Activated naive CD8-positive, alpha-beta T cell treated with anti-CD3 and anti-CD28 coated beads for 36 hours (primary cell): ENCODE measurements around the gene RXFP1. TPM values are rescaled to one million over a fixed set of nuclear protein-coding genes. Genes with fewer than 3 reads are reported as not detected.

ENCODE experiments used
- DNase-seq: peaks from one replicate; pipeline ENCODE4 v3.0.0; 2021
- H3K27ac Mint-ChIP-seq: one replicate; pipeline ENCODE4 v1.8.0; 2022; ENCODE audit warnings: mild to moderate bottlenecking, moderate library complexity, mixed read lengths
- H3K27me3 Mint-ChIP-seq: one replicate; pipeline ENCODE4 v1.8.0; 2022; ENCODE audit warnings: mild to moderate bottlenecking, mixed read lengths
- H3K36me3 Mint-ChIP-seq: one replicate; pipeline ENCODE4 v1.8.0; 2021; ENCODE audit warnings: mild to moderate bottlenecking, mixed read lengths
- H3K4me1 Mint-ChIP-seq: one replicate; pipeline ENCODE4 v1.8.0; 2021; ENCODE audit warnings: mixed read lengths
- H3K4me3 Mint-ChIP-seq: one replicate; pipeline ENCODE4 v1.8.0; 2022; ENCODE audit warnings: mild to moderate bottlenecking, moderate library complexity, mixed read lengths
- H3K9me3 Mint-ChIP-seq: one replicate; pipeline ENCODE4 v1.8.0; 2022; ENCODE audit warnings: mixed read lengths
- total RNA-seq, 2 experiments: library from RNA; stranded (reverse); gene quantifications; one replicate each; pipeline ENCODE4 v1.2.3, GENCODE V29; 2021

Gene RXFP1
- total RNA-seq, 2 experiments from 2014 or later, result not detected

GRCh38 chr4:158581161-158581560 is 59.5 kb downstream of the RXFP1 start:
- no peak overlapping the region for H3K27ac Mint-ChIP-seq

DNA sequence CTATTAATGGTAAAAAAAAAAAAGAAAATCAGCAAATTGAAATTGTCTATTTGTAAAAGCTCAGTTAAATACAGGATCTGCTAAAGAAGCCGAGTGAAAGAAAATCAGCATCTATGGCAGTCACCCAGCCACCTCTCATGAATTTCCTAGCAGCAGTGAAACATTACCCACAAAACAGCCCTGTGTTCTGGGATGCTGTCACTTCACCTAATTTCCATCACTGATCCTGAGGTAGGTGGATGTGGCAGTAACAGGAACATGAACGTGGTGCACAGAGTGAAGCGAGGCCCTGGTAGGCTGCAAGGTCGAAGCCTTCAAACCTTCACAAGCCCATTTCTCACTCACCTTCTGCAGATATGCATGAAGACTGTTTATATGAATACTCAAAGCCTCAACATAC is 65.2 kb downstream of the RXFP1 start:
- Mint-ChIP-seq H3K4me1 (no peaks in the 10 kb centered on the region), H3K36me3 (no peaks in the 10 kb centered on the region), H3K4me3 (no peak overlapping the region)

More at GRCh38 chr4:158581161-158581560, 59.5 kb downstream of the RXFP1 start:
- H3K4me3 Mint-ChIP-seq, result no peak overlapping the region
- H3K27me3 Mint-ChIP-seq, result peaks cover 4% of the 10 kb centered on the region
- no peaks in the 10 kb centered on the region for H3K9me3 Mint-ChIP-seq
- no peaks in the 10 kb centered on the region for H3K36me3 Mint-ChIP-seq
- H3K4me1 Mint-ChIP-seq, result no peaks in the 10 kb centered on the region
- no peak for DNase-seq

GRCh38 chr4:158588285-158588684 is 66.6 kb downstream of the RXFP1 start:
- peaks cover 18% of the 10 kb centered on the region for H3K27me3 Mint-ChIP-seq
- no peaks in the 10 kb centered on the region for H3K4me1 Mint-ChIP-seq
- DNase-seq, result no peak
- no peaks in the 10 kb centered on the region for H3K9me3 Mint-ChIP-seq
- H3K27ac Mint-ChIP-seq, result no peak overlapping the region
- no peak overlapping the region for H3K4me3 Mint-ChIP-seq
- H3K36me3 Mint-ChIP-seq, result no peaks in the 10 kb centered on the region

More for the DNA sequence above, 65.2 kb downstream of the RXFP1 start:
- no peaks in the 10 kb centered on the region for H3K9me3 Mint-ChIP-seq
- peaks cover 20% of the 10 kb centered on the region for H3K27me3 Mint-ChIP-seq
- H3K27ac Mint-ChIP-seq, result no peak overlapping the region
- no peak for DNase-seq

GRCh38 chr4:158588777-158589176 is 67.1 kb downstream of the RXFP1 start:
- Mint-ChIP-seq H3K27me3 (peaks cover 18% of the 10 kb centered on the region), H3K4me3 (no peak overlapping the region)

DNA sequence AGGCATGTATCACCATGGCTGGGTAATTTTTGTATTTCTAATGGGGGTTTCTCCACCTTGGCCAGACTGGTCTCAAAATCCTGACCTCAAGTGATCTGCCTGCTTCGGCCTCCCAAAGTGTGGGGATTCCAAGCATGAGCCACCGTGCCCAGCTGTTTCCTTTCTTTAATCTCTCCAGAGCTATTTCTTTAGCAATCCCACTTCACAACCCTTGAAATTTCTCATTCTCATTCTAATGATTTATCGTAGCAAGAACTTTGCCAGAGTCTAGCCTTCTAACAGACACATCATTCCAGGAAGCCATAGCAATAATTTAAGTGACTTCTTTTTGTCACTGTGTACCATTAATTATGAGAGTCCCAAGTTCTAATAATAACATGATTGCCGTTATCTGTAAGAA is 68.6 kb downstream of the RXFP1 start:
- peaks cover 18% of the 10 kb centered on the region for H3K27me3 Mint-ChIP-seq
- no peaks in the 10 kb centered on the region for H3K36me3 Mint-ChIP-seq
- DNase-seq, result no peak
- no peaks in the 10 kb centered on the region for H3K9me3 Mint-ChIP-seq
- H3K27ac Mint-ChIP-seq, result no peak overlapping the region
- no peak overlapping the region for H3K4me3 Mint-ChIP-seq
- H3K4me1 Mint-ChIP-seq, result no peaks in the 10 kb centered on the region

More at GRCh38 chr4:158588777-158589176, 67.1 kb downstream of the RXFP1 start:
- Mint-ChIP-seq H3K36me3 (no peaks in the 10 kb centered on the region), H3K4me1 (no peaks in the 10 kb centered on the region), H3K27ac (no peak overlapping the region), H3K9me3 (no peaks in the 10 kb centered on the region)
- no peak for DNase-seq

DNA sequence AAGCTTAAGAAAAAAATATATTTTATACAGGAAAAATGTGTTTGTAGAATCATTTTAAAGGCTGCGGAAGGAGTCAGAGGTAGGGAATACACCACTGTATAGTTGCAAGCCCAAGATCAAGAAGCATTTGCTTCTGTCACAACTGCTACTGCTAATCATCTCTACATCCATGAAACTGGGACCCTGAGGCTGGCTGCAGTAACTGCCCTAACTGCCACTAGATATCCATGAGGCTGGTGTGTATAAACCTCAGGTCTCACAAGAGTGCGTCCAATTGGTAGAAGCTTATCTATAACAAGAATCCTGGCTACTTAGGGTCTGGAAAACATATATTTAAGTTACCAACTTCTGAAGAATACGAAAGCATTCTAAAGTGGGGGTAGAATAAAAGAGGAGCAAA is 69.1 kb downstream of the RXFP1 start:
- peaks cover 18% of the 10 kb centered on the region for H3K27me3 Mint-ChIP-seq
- H3K9me3 Mint-ChIP-seq, result no peaks in the 10 kb centered on the region
- no peak overlapping the region for H3K4me3 Mint-ChIP-seq
- no peaks in the 10 kb centered on the region for H3K4me1 Mint-ChIP-seq
- no peak for DNase-seq
- H3K36me3 Mint-ChIP-seq, result no peaks in the 10 kb centered on the region
- no peak overlapping the region for H3K27ac Mint-ChIP-seq

- Mint-ChIP-seq H3K4me1 (no peaks in the 10 kb centered on the region), H3K4me3 (no peak overlapping the region), H3K36me3 (no peaks in the 10 kb centered on the region), H3K27me3 (peaks cover 21% of the 10 kb centered on the region), H3K27ac (no peak overlapping the region), H3K9me3 (no peaks in the 10 kb centered on the region)
- no peak for DNase-seq
Measured at GRCh38 chr4:158597879-158598596, 76.4 kb downstream of the RXFP1 start.

DNA sequence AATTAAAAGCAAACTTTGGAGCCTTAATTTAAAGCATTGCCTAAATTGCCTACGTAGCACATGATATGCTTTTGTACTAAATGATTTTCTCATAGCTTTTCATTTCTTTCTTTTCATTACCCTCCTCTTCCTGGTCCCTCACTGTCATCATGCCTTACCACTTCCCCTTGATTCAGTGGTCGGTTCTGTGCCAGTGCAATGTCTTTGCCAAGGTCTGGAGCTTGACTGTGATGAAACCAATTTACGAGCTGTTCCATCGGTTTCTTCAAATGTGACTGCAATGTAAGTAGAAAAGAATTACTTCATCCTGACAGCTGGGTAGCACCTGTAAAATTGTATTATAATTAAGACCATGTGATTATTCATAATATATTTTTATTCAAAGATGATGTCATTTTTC is 77.5 kb downstream of the RXFP1 start:
- Mint-ChIP-seq H3K4me1 (no peaks in the 10 kb centered on the region), H3K27ac (no peak overlapping the region), H3K27me3 (peaks cover 21% of the 10 kb centered on the region), H3K9me3 (no peaks in the 10 kb centered on the region), H3K36me3 (no peaks in the 10 kb centered on the region), H3K4me3 (no peak overlapping the region)
- no peak for DNase-seq

DNA sequence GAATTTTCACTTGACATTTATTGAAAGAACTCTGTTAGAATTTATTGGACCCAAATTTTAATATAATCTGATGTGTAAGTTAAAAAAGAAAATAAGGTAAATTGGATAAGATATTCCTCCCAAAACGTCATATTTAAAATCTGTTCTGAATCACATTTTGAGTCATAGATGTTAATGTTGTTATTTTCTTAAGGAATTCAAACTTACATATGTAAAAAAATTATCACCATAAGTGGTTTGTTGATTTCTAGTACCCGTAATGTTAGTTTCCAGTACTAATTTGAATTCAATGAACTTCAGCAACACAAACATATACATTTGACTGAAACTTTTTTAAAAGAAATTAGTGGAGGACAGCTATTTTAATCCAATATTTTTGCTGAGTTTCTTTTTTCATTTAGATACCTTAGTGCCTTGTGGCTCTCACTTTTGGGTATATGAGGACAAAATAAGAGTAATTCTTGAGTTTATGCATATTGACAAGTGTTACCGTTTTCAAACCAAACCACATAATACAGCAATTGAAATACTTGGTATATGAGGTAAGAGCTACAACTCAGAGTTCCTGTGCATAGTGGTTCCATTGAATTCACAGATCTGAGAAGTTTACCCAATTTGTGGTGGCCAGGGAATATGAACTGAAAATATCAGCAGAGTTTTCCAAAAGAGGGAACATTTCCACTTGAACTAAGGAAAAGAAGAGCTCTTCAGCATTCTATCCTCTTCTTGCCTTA is 78.2 kb downstream of the RXFP1 start:
- Mint-ChIP-seq H3K27me3 (peaks cover 21% of the 10 kb centered on the region), H3K9me3 (no peaks in the 10 kb centered on the region), H3K4me1 (no peaks in the 10 kb centered on the region), H3K27ac (no peak overlapping the region), H3K4me3 (no peak overlapping the region), H3K36me3 (no peaks in the 10 kb centered on the region)
- no peak for DNase-seq

DNA sequence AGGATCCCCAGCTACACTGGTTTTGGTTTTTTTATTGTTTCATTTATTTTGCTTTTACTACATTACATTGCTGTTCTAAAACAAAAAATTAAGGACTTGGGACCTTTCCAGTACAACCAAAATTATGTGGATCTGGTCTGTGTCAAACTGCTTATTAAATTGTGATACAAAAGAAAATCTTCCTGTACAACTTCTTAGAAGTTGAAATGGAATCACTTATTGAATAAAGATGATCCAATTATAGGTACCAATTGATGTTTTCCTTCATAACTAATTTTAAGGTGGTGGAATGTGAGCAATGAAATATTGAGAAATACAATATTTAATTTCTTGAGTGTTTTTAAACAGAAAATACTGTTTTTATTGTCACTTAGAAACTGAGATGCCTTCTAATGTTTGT is 82.7 kb downstream of the RXFP1 start:
- Mint-ChIP-seq H3K27ac (no peak overlapping the region), H3K4me1 (peaks cover 2% of the 10 kb centered on the region), H3K36me3 (no peaks in the 10 kb centered on the region), H3K4me3 (no peak overlapping the region), H3K9me3 (no peaks in the 10 kb centered on the region), H3K27me3 (peaks cover 20% of the 10 kb centered on the region)
- DNase-seq, result no peak

DNA sequence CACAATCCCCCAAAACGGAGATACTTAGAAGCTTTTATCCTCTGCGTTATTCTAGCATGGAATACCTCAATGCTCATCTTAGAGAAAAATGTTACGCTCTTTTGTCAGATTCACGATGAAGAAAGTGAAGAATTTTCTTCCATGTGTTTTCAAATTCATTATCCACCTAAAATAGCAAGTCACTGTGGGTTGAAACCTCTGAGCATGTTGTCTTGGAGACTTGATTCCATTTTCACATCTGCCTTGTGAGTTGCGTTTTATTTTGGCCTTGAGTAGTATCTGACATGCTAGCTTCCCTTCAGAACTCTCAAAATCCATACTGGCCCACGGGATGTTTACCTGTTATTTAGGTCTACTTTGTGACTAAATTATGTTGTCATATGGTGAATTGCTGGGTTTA is 83.7 kb downstream of the RXFP1 start:
- no peak overlapping the region for H3K4me3 Mint-ChIP-seq
- peaks cover 2% of the 10 kb centered on the region for H3K4me1 Mint-ChIP-seq
- DNase-seq, result no peak

GRCh38 chr4:158606969-158607368 is 85.3 kb downstream of the RXFP1 start:
- Mint-ChIP-seq H3K36me3 (no peaks in the 10 kb centered on the region), H3K4me3 (no peak overlapping the region), H3K27me3 (peaks cover 11% of the 10 kb centered on the region), H3K27ac (no peak overlapping the region), H3K9me3 (no peaks in the 10 kb centered on the region), H3K4me1 (peaks cover 2% of the 10 kb centered on the region)
- no peak for DNase-seq

More for the DNA sequence above, 83.7 kb downstream of the RXFP1 start:
- Mint-ChIP-seq H3K27me3 (peaks cover 17% of the 10 kb centered on the region), H3K36me3 (no peaks in the 10 kb centered on the region), H3K9me3 (no peaks in the 10 kb centered on the region), H3K27ac (no peak overlapping the region)

- Mint-ChIP-seq H3K36me3 (no peaks in the 10 kb centered on the region), H3K9me3 (no peaks in the 10 kb centered on the region), H3K27me3 (peaks cover 15% of the 10 kb centered on the region), H3K4me1 (peaks cover 2% of the 10 kb centered on the region), H3K27ac (no peak overlapping the region), H3K4me3 (no peak overlapping the region)
- no peak for DNase-seq
Measured at GRCh38 chr4:158609116-158609515, 87.4 kb downstream of the RXFP1 start.

- H3K36me3 Mint-ChIP-seq, result no peaks in the 10 kb centered on the region
- DNase-seq, result no peak
- no peak overlapping the region for H3K27ac Mint-ChIP-seq
- no peaks in the 10 kb centered on the region for H3K4me1 Mint-ChIP-seq
- H3K27me3 Mint-ChIP-seq, result peaks cover 22% of the 10 kb centered on the region
- no peaks in the 10 kb centered on the region for H3K9me3 Mint-ChIP-seq
- H3K4me3 Mint-ChIP-seq, result no peak overlapping the region
Measured at GRCh38 chr4:158610790-158611189, 89.1 kb downstream of the RXFP1 start.

DNA sequence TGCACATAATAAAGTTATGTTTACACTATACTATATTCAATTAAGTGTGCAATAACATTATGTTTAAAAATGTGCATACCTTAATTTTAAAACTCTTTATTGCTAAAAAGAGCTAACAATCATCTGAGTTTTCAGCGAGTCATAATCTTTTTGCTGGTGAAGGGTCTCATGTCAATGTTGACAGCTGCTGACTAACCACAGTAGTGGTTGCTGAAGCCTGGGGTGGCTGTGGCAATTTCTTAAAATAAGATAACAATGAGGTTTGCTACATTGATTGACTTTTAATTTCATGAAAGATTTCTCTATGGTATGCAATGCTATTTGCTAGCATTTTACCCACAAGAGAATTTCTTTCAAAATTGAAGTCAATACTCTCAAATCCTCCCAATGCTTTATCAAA is 91.4 kb downstream of the RXFP1 start:
- DNase-seq, result no peak
- Mint-ChIP-seq H3K4me3 (no peak overlapping the region), H3K27me3 (peaks cover 17% of the 10 kb centered on the region), H3K4me1 (no peaks in the 10 kb centered on the region), H3K27ac (no peak overlapping the region), H3K9me3 (no peaks in the 10 kb centered on the region), H3K36me3 (no peaks in the 10 kb centered on the region)

- Mint-ChIP-seq H3K4me1 (no peaks in the 10 kb centered on the region), H3K9me3 (no peaks in the 10 kb centered on the region), H3K36me3 (no peaks in the 10 kb centered on the region), H3K27ac (no peak overlapping the region), H3K4me3 (no peak overlapping the region), H3K27me3 (peaks cover 24% of the 10 kb centered on the region)
- no peak for DNase-seq
Measured at GRCh38 chr4:158617956-158618355, 96.3 kb downstream of the RXFP1 start.
